ENCODE measurements around the gene SNORC. TPM values are rescaled to one million over a fixed set of nuclear protein-coding genes. Genes with fewer than 3 reads are reported as not detected.

The SNORC gene
- total RNA-seq, 1 donor from 2014 or later, result 3.1 TPM

DNA sequence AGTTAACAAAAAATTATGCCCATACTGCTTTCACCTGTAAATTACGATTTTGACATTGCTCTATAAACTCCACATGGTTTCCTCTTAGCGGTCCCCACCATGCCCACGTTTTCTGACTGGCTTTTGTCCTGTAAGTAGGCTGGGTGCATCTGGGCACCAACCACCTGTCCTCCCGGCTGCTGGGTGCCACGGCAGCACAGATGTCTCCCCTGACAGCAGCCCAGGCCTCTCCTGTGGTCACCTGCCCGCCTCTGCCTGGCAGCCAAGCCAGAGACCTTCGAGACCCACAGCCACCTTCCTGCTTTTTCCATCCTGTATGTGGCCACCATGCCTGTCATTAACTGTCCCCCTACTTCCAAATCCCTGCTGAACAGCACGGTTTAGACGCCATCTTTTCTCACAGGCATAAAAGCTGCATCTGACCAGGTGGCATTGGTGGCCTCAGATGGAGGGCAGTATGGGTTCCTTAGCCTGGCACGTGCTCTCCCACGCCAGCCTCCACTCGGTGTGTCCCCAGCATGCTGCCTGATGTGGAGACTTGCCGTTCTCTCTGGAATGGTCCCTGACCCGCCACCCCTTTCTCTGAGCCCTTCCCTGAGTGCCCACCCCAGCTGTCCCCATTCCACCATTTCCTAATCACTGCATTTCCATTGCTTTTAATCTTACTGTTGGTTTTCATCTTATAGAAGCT, 18.9 kb downstream of the SNORC start:
- Histone ChIP-seq H3K4me2 (ENCODE audit: low read length) (no peak overlapping the region), H3K4me3 (ENCODE audit: insufficient read depth, low read depth, low read length) (no peak overlapping the region), H3K27me3 (ENCODE audit: insufficient read depth, low read length) (no peaks in the 10 kb centered on the region), H3K79me2 (ENCODE audit: insufficient read depth, low read length) (no peaks in the 10 kb centered on the region), H3K9ac (ENCODE audit: low read length) (no peak overlapping the region), H2AFZ (ENCODE audit: low read depth, low read length) (no peak overlapping the region), H3K9me3 (ENCODE audit: insufficient read depth, low read depth, low read length) (no peaks in the 10 kb centered on the region), H3K27ac (ENCODE audit: low read depth, low read length) (no peak overlapping the region), H3K36me3 (ENCODE audit: insufficient read depth, low read length) (no peaks in the 10 kb centered on the region), H4K20me1 (ENCODE audit: insufficient read depth, low read length) (no peaks in the 10 kb centered on the region), H3K4me1 (ENCODE audit: insufficient read depth, low read length) (peaks cover 14% of the 10 kb centered on the region)
- TF ChIP-seq EZH2 (IDR thresholded peaks at IDR 0.05; ENCODE audit: insufficient read depth, low read length), result no peak
- TF ChIP-seq, protein P1, sequence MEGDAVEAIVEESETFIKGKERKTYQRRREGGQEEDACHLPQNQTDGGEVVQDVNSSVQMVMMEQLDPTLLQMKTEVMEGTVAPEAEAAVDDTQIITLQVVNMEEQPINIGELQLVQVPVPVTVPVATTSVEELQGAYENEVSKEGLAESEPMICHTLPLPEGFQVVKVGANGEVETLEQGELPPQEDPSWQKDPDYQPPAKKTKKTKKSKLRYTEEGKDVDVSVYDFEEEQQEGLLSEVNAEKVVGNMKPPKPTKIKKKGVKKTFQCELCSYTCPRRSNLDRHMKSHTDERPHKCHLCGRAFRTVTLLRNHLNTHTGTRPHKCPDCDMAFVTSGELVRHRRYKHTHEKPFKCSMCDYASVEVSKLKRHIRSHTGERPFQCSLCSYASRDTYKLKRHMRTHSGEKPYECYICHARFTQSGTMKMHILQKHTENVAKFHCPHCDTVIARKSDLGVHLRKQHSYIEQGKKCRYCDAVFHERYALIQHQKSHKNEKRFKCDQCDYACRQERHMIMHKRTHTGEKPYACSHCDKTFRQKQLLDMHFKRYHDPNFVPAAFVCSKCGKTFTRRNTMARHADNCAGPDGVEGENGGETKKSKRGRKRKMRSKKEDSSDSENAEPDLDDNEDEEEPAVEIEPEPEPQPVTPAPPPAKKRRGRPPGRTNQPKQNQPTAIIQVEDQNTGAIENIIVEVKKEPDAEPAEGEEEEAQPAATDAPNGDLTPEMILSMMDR (IDR thresholded peaks at IDR 0.05; ENCODE audit: insufficient read depth, low read depth, low read length), result no peak
- H3K27ac Mint-ChIP-seq (ENCODE audit: unreplicated experiment), result no peak overlapping the region
- no peak overlapping the region for H3K4me3 Mint-ChIP-seq (ENCODE audit: unreplicated experiment)
- H3K9me3 Mint-ChIP-seq (ENCODE audit: unreplicated experiment), result peaks cover 1% of the 10 kb centered on the region
- DNase-seq (ENCODE audit: low read depth) (no peak), FAIRE-seq (no peak)
- H3K36me3 Mint-ChIP-seq (ENCODE audit: low read depth, unreplicated experiment), result no peaks in the 10 kb centered on the region
- H3K4me1 Mint-ChIP-seq (ENCODE audit: low read depth, unreplicated experiment), result peaks cover 14% of the 10 kb centered on the region
- H3K27me3 Mint-ChIP-seq (ENCODE audit: low read depth, unreplicated experiment), result peaks cover 49% of the 10 kb centered on the region

DNA sequence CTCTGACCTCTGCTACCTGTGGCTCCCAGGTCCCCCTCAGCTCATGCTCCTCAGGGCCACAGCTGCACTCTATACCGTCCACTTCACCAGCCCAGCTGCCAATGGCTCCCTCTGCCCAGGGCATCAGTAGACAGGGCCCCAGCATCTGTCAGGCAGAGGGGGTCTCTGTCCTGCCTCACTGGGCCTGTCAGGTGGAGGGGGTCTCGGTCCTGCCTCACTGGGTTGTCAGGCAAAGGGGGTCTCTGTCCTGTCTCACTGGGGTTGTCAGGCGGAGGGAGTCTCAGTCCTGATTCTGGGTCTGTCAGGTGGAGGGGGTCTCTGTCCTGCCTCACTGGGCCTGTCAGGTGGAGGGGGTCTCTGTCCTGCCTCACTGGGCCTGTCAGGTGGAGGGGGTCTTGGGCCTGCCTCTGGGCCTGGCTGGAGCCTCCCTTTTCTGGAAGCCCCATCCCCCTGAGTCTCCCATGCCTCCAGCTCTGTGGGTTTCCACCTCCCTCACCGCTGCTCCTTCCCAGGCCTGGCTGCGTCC, 19.9 kb downstream of the SNORC start:
- Histone ChIP-seq H3K4me1 (ENCODE audit: insufficient read depth, low read length) (peaks cover 14% of the 10 kb centered on the region), H3K36me3 (ENCODE audit: insufficient read depth, low read length) (no peaks in the 10 kb centered on the region), H3K27me3 (ENCODE audit: insufficient read depth, low read length) (no peaks in the 10 kb centered on the region), H2AFZ (ENCODE audit: low read depth, low read length) (no peak overlapping the region), H3K9ac (ENCODE audit: low read length) (no peak overlapping the region), H3K27ac (ENCODE audit: low read depth, low read length) (no peak overlapping the region), H4K20me1 (ENCODE audit: insufficient read depth, low read length) (no peaks in the 10 kb centered on the region), H3K9me3 (ENCODE audit: insufficient read depth, low read depth, low read length) (no peaks in the 10 kb centered on the region), H3K4me3 (ENCODE audit: insufficient read depth, low read depth, low read length) (no peak overlapping the region), H3K4me2 (ENCODE audit: low read length) (no peak overlapping the region), H3K79me2 (ENCODE audit: insufficient read depth, low read length) (no peaks in the 10 kb centered on the region)
- no peak for DNase-seq (ENCODE audit: low read depth)
- H3K27ac Mint-ChIP-seq (ENCODE audit: unreplicated experiment), result no peak overlapping the region
- TF ChIP-seq, protein P1 (IDR thresholded peaks at IDR 0.05; ENCODE audit: insufficient read depth, low read depth, low read length), result no peak
- TF ChIP-seq EZH2 (IDR thresholded peaks at IDR 0.05; ENCODE audit: insufficient read depth, low read length), result no peak
- no peaks in the 10 kb centered on the region for H3K36me3 Mint-ChIP-seq (ENCODE audit: low read depth, unreplicated experiment)
- peaks cover 1% of the 10 kb centered on the region for H3K9me3 Mint-ChIP-seq (ENCODE audit: unreplicated experiment)
- H3K4me3 Mint-ChIP-seq (ENCODE audit: unreplicated experiment), result no peak overlapping the region
- FAIRE-seq, result no peak
- H3K4me1 Mint-ChIP-seq (ENCODE audit: low read depth, unreplicated experiment), result peaks cover 14% of the 10 kb centered on the region
- H3K27me3 Mint-ChIP-seq (ENCODE audit: low read depth, unreplicated experiment), result peaks cover 57% of the 10 kb centered on the region

DNA sequence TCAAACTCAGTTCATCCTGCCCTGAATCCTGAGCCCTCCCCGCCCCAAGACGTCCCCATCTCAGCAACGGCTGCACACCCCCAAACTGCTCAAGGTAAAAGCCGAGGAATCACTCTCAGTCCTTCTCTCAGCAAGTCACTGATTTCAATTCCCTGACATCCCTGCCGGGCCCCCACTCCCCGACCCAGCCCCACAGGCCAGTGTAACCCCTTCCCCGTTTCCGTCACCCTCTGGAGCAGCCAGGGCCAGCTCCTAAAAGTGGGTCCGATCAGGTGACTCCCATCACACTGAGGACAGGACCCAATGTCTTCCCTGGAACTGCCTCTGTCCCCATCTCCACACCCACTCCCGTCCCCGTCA, 20.5 kb downstream of the SNORC start:
- no peaks in the 10 kb centered on the region for H3K36me3 Mint-ChIP-seq (ENCODE audit: low read depth, unreplicated experiment)
- Histone ChIP-seq H2AFZ (ENCODE audit: low read depth, low read length) (peak overlapping the region; percentile 64), H3K27me3 (ENCODE audit: insufficient read depth, low read length) (no peaks in the 10 kb centered on the region), H3K27ac (ENCODE audit: low read depth, low read length) (no peak overlapping the region), H3K36me3 (ENCODE audit: insufficient read depth, low read length) (no peaks in the 10 kb centered on the region), H3K4me2 (ENCODE audit: low read length) (peak overlapping the region; percentile 68), H4K20me1 (ENCODE audit: insufficient read depth, low read length) (no peaks in the 10 kb centered on the region), H3K9ac (ENCODE audit: low read length) (no peak overlapping the region), H3K4me3 (ENCODE audit: insufficient read depth, low read depth, low read length) (no peak overlapping the region), H3K79me2 (ENCODE audit: insufficient read depth, low read length) (no peaks in the 10 kb centered on the region), H3K9me3 (ENCODE audit: insufficient read depth, low read depth, low read length) (no peaks in the 10 kb centered on the region), H3K4me1 (ENCODE audit: insufficient read depth, low read length) (peaks cover 14% of the 10 kb centered on the region)
- peaks cover 14% of the 10 kb centered on the region for H3K4me1 Mint-ChIP-seq (ENCODE audit: low read depth, unreplicated experiment)
- H3K4me3 Mint-ChIP-seq (ENCODE audit: unreplicated experiment), result no peak overlapping the region
- TF ChIP-seq, protein P1 (IDR thresholded peaks at IDR 0.05; ENCODE audit: insufficient read depth, low read depth, low read length), result no peak
- no peak for TF ChIP-seq EZH2 (IDR thresholded peaks at IDR 0.05; ENCODE audit: insufficient read depth, low read length)
- H3K9me3 Mint-ChIP-seq (ENCODE audit: unreplicated experiment), result peaks cover 1% of the 10 kb centered on the region
- FAIRE-seq (no peak), DNase-seq (ENCODE audit: low read depth) (no peak)
- H3K27me3 Mint-ChIP-seq (ENCODE audit: low read depth, unreplicated experiment), result peaks cover 54% of the 10 kb centered on the region
- H3K27ac Mint-ChIP-seq (ENCODE audit: unreplicated experiment), result no peak overlapping the region
